ENCODE measurements around the gene TRIM13.

The TRIM13 gene

DNA sequence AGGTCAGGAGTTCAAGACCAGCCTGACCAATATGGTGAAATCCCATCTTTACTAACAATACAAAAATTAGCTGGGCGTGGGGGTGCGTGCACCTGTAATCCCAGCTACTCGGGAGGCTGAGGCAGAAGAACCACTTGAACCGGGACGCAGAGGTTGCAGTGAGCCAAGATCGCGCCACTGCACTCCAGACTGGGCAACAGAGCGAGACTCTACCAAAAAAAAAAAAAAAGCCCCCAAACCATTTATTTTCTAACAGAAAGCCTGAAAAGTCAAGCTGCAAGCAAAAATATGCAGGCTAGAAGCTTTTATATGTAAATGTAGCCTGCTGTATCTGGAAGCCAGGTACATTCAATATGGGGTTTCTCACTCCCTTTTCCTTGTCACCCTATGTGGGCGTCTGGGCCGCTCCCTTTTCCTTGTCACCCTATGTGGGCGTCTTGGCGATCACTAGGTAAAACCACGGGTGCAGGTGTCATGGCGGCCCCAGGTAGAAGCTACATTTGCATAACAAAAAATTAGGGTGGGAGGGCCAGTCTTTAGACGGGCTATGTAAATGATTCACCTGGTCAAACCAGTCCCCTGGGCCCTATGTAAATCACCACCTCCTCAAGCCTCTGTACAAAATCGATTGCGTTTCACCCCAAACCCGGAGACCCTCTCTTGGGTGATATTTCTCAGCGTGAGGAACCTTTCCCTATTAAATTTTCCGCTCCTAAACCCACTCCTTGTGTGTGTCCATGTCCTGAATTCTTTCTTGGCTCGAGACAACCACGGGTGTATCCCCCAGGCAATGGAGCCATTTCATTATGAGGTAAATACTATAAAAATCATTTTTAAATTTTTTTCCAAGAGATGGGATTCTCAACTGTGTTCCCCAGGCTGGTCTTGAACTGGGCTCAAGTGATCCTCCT lies 2.1 kb downstream of the TRIM13 start:
- no peak overlapping the region for H3K4me3 ChIP-seq (ENCODE audit: low read depth, low read length)
- no peaks in the 10 kb centered on the region for H3K27me3 ChIP-seq (ENCODE audit: insufficient read depth, low read depth, severe bottlenecking)
- no peaks in the 10 kb centered on the region for H3K9me3 ChIP-seq (ENCODE audit: severe bottlenecking)
- peaks cover 26% of the 10 kb centered on the region for H3K36me3 ChIP-seq
- no peak for TF ChIP-seq CTCF (IDR thresholded peaks at IDR 0.05; ENCODE audit: low read depth, low read length)
- no peak for DNase-seq
- no peak overlapping the region for H3K27ac ChIP-seq

DNA sequence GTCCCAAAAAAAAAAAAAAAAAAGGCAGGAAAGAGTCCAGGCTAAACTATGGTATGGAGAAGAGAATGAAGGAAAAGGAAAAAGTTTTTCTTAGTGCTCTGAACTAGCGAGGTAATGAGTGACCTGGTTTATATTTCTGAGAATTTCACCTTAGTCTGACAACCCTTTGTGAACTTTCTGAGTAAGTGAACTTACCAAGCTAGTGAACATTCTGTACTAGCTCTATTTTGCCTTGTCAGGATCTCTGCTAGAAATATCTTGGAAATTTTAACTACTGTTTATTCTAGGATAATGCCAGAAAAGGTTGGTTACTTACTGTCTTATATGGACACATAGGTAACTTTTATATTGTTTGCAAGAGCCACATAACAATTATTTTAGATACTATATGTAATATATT lies 4.4 kb downstream of the TRIM13 start:
- no peaks in the 10 kb centered on the region for H3K27me3 ChIP-seq (ENCODE audit: insufficient read depth, low read depth, severe bottlenecking)
- DNase-seq = no peak
- TF ChIP-seq CTCF (IDR thresholded peaks at IDR 0.05; ENCODE audit: low read depth, low read length) = no peak
- H3K27ac ChIP-seq = no peak overlapping the region
- H3K36me3 ChIP-seq = peaks cover 26% of the 10 kb centered on the region
- H3K4me3 ChIP-seq (ENCODE audit: low read depth, low read length) = no peak overlapping the region
- H3K9me3 ChIP-seq (ENCODE audit: severe bottlenecking) = no peaks in the 10 kb centered on the region

DNA sequence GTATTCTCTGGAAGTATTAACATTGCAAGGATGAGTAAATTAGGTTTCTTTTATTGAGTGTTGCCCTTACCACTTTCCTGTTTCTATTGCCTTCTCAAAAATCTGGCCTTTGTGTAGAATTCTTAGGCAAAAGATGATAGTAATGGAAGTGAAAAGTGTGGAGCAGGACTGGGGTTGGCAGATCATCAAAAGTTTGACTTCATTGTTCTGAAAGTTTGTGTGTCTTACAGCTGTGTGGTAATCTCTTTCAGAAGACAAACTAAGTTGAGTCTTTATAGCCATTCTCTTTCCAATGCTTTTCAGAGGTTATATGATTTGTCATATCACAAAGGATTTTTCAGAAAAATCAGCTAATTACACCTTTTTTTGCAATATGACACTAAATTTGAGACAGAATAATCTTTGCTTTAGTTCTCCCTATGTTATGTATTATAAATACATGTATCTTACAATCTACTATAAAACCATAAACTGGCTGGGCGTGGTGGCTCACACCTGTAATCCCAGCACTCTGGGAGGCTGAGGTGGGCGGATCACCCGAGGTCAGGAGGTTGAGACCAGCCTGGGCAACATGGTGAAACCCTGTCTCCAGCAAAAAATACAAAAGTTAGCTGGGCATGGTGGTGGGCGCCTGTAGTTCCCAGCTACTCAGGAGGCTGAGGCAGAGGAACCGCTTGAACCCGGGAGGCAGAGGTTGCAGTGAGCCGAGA lies 9.7 kb downstream of the TRIM13 start:
- DNase-seq = no peak
- H3K9me3 ChIP-seq (ENCODE audit: severe bottlenecking) = no peaks in the 10 kb centered on the region
- no peaks in the 10 kb centered on the region for H3K27me3 ChIP-seq (ENCODE audit: insufficient read depth, low read depth, severe bottlenecking)
- no peak for TF ChIP-seq CTCF (IDR thresholded peaks at IDR 0.05; ENCODE audit: low read depth, low read length)
- H3K27ac ChIP-seq = no peak overlapping the region
- no peaks in the 10 kb centered on the region; the same call in 1 of the 2 replicates for H3K36me3 ChIP-seq
- H3K4me3 ChIP-seq (ENCODE audit: low read depth, low read length) = no peak overlapping the region

GRCh38 chr13:50011461-50011860 lies 14.6 kb downstream of the TRIM13 start:
- Histone ChIP-seq H3K36me3 (peaks cover 3% of the 10 kb centered on the region; the same call in 1 of the 2 replicates), H3K4me3 (ENCODE audit: low read depth, low read length) (no peak overlapping the region), H3K27ac (no peak overlapping the region), H3K27me3 (ENCODE audit: insufficient read depth, low read depth, severe bottlenecking) (no peaks in the 10 kb centered on the region), H3K9me3 (ENCODE audit: severe bottlenecking) (no peaks in the 10 kb centered on the region)
- TF ChIP-seq CTCF (IDR thresholded peaks at IDR 0.05; ENCODE audit: low read depth, low read length) = no peak
- DNase-seq = no peak

DNA sequence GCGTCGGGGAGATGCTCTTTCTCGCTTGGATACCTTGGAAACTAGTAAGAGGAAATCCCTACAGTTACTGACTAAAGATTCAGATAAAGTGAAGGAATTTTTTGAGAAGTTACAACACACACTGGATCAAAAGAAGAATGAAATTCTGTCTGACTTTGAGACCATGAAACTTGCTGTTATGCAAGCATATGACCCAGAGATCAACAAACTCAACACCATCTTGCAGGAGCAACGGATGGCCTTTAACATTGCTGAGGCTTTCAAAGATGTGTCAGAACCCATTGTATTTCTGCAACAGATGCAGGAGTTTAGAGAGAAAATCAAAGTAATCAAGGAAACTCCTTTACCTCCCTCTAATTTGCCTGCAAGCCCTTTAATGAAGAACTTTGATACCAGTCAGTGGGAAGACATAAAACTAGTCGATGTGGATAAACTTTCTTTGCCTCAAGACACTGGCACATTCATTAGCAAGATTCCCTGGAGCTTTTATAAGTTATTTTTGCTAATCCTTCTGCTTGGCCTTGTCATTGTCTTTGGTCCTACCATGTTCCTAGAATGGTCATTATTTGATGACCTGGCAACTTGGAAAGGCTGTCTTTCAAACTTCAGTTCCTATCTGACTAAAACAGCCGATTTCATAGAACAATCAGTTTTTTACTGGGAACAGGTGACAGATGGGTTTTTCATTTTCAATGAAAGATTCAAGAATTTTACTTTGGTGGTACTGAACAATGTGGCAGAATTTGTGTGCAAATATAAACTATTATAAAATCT lies 15.7 kb downstream of the TRIM13 start:
- no peak for TF ChIP-seq CTCF (IDR thresholded peaks at IDR 0.05; ENCODE audit: low read depth, low read length)
- DNase-seq = no peak
- H3K9me3 ChIP-seq (ENCODE audit: severe bottlenecking) = no peaks in the 10 kb centered on the region
- no peak overlapping the region for H3K4me3 ChIP-seq (ENCODE audit: low read depth, low read length)
- no peak overlapping the region for H3K27ac ChIP-seq
- H3K36me3 ChIP-seq = peaks cover 3% of the 10 kb centered on the region; the same call in 1 of the 2 replicates
- no peaks in the 10 kb centered on the region for H3K27me3 ChIP-seq (ENCODE audit: insufficient read depth, low read depth, severe bottlenecking)

Data from WERI-Rb-1 (cell line).